BLaER1 (cell line): ENCODE results near the gene RNU7-1.
A peak's percentile ranks its signal among the peaks of the same experiment; 100 is the strongest.

Source experiments
- H3K27ac ChIP-seq: shearing (Covaris generic); formaldehyde crosslinking; 2 replicates; pipeline ENCODE4 v1.8.1; 2022
- H3K27me3 ChIP-seq: shearing (Covaris generic); formaldehyde crosslinking; 2 replicates; pipeline ENCODE4 v1.8.1; 2022
- H3K36me3 ChIP-seq: shearing (Covaris generic); formaldehyde crosslinking; 2 replicates; pipeline ENCODE4 v1.8.1; 2022
- H3K4me1 ChIP-seq: shearing (Covaris generic); formaldehyde crosslinking; 2 replicates; pipeline ENCODE4 v1.8.1; 2022
- H3K4me2 ChIP-seq: shearing (Covaris generic); formaldehyde crosslinking; 2 replicates; pipeline ENCODE4 v1.8.1; 2022
- H3K4me3 ChIP-seq: shearing (Covaris generic); formaldehyde crosslinking; 2 replicates; pipeline ENCODE4 v1.8.1; 2022
- H3K9ac ChIP-seq: shearing (Covaris generic); formaldehyde crosslinking; 2 replicates; pipeline ENCODE4 v1.8.1; 2022
- H3K9me3 ChIP-seq: shearing (Covaris generic); formaldehyde crosslinking; 2 replicates; pipeline ENCODE4 v1.8.1; 2022
- H4K20me1 ChIP-seq: shearing (Covaris generic); formaldehyde crosslinking; 2 replicates; pipeline ENCODE4 v1.8.1; 2022
- Cebpa-rat ChIP-seq: shearing (Covaris generic); IDR thresholded peaks from 2 replicates; pipeline ENCODE4 v1.8.1; 2022

Gene RNU7-1

GRCh38 chr12:6943722-6944380 lies at the start of gene RNU7-1, which contains the start of gene C12orf57:
RNU7-1 (plus strand) TSS chr12:6943816.
C12orf57 (plus strand) TSS chr12:6944022; CDS start chr12:6944122, 100 bp downstream.
- H4K20me1 ChIP-seq: no peaks in the 10 kb centered on the region
- H3K27ac ChIP-seq: peak within 1 kb of the TSS; percentile 95
- no peaks in the 10 kb centered on the region for H3K27me3 ChIP-seq
- peak within 1 kb of the TSS; percentile 82 for H3K4me3 ChIP-seq
- peaks cover 41% of the 10 kb centered on the region for H3K36me3 ChIP-seq
- H3K4me2 ChIP-seq: peak within 1 kb of the TSS; percentile 99
- H3K9ac ChIP-seq: peak within 1 kb of the TSS; percentile 95
- H3K4me1 ChIP-seq: peaks cover 65% of the 10 kb centered on the region
- no peak for TF ChIP-seq Cebpa-rat
- no peaks in the 10 kb centered on the region for H3K9me3 ChIP-seq

- Histone ChIP-seq H3K36me3 (no peaks in the 10 kb centered on the region), H3K27me3 (no peaks in the 10 kb centered on the region), H3K9ac (no peak overlapping the region), H3K4me3 (no peak overlapping the region), H3K4me2 (no peak overlapping the region), H3K9me3 (no peaks in the 10 kb centered on the region), H4K20me1 (no peaks in the 10 kb centered on the region), H3K27ac (no peak overlapping the region), H3K4me1 (peaks cover 20% of the 10 kb centered on the region)
- TF ChIP-seq Cebpa-rat: no peak
Measured at GRCh38 chr12:6894321-6894720, 49.3 kb upstream of the RNU7-1 start.

- H3K27me3 ChIP-seq: no peaks in the 10 kb centered on the region
- no peak overlapping the region for H3K27ac ChIP-seq
- no peaks in the 10 kb centered on the region for H3K36me3 ChIP-seq
- H3K9ac ChIP-seq: no peak overlapping the region
- no peak for TF ChIP-seq Cebpa-rat
- H3K4me3 ChIP-seq: no peak overlapping the region
- H3K4me1 ChIP-seq: peaks cover 10% of the 10 kb centered on the region
- H3K4me2 ChIP-seq: no peak overlapping the region
- no peaks in the 10 kb centered on the region for H4K20me1 ChIP-seq
- no peaks in the 10 kb centered on the region for H3K9me3 ChIP-seq
Measured at GRCh38 chr12:6896846-6897435, 46.7 kb upstream of the RNU7-1 start.

- Histone ChIP-seq H3K27ac (no peak overlapping the region), H3K4me2 (no peak overlapping the region), H3K4me1 (peaks cover 17% of the 10 kb centered on the region), H3K36me3 (no peaks in the 10 kb centered on the region), H3K4me3 (no peak overlapping the region), H3K9ac (no peak overlapping the region), H3K27me3 (no peaks in the 10 kb centered on the region), H4K20me1 (no peaks in the 10 kb centered on the region), H3K9me3 (no peaks in the 10 kb centered on the region)
- TF ChIP-seq Cebpa-rat: no peak
Measured at GRCh38 chr12:6899427-6899826, 44.2 kb upstream of the RNU7-1 start.

- Histone ChIP-seq H3K4me3 (no peak overlapping the region), H3K27me3 (no peaks in the 10 kb centered on the region), H4K20me1 (no peaks in the 10 kb centered on the region), H3K36me3 (no peaks in the 10 kb centered on the region), H3K4me2 (peak overlapping the region; percentile 10; the same call in 1 of the 2 replicates), H3K4me1 (peaks cover 19% of the 10 kb centered on the region), H3K9ac (no peak overlapping the region), H3K9me3 (no peaks in the 10 kb centered on the region), H3K27ac (no peak overlapping the region)
- no peak for TF ChIP-seq Cebpa-rat
Measured at GRCh38 chr12:6899837-6900519, 43.6 kb upstream of the RNU7-1 start.

- Histone ChIP-seq H3K4me3 (no peak overlapping the region), H3K9me3 (no peaks in the 10 kb centered on the region), H4K20me1 (no peaks in the 10 kb centered on the region), H3K27me3 (no peaks in the 10 kb centered on the region), H3K27ac (no peak overlapping the region), H3K36me3 (peaks cover 13% of the 10 kb centered on the region; the same call in 1 of the 2 replicates), H3K4me1 (peaks cover 26% of the 10 kb centered on the region), H3K9ac (no peak overlapping the region), H3K4me2 (no peak overlapping the region)
- TF ChIP-seq Cebpa-rat: no peak
Measured at GRCh38 chr12:6902448-6902847, 41.2 kb upstream of the RNU7-1 start.

- Histone ChIP-seq H3K9ac (no peak overlapping the region), H3K27me3 (no peaks in the 10 kb centered on the region), H3K27ac (no peak overlapping the region), H3K9me3 (no peaks in the 10 kb centered on the region), H4K20me1 (no peaks in the 10 kb centered on the region), H3K4me1 (peaks cover 26% of the 10 kb centered on the region), H3K4me3 (no peak overlapping the region), H3K36me3 (peaks cover 20% of the 10 kb centered on the region; the same call in 1 of the 2 replicates), H3K4me2 (peak overlapping the region; percentile 99)
- no peak for TF ChIP-seq Cebpa-rat
Measured at GRCh38 chr12:6903722-6904121, 39.9 kb upstream of the RNU7-1 start.

- H4K20me1 ChIP-seq: no peaks in the 10 kb centered on the region
- H3K9me3 ChIP-seq: no peaks in the 10 kb centered on the region
- H3K4me1 ChIP-seq: peaks cover 25% of the 10 kb centered on the region
- H3K4me3 ChIP-seq: peak within 1 kb of the TSS; percentile 74
- H3K27ac ChIP-seq: peak within 1 kb of the TSS; percentile 60
- no peak; the same call in 1 of the 2 replicates for TF ChIP-seq Cebpa-rat
- H3K4me2 ChIP-seq: peak within 1 kb of the TSS; percentile 99
- no peaks in the 10 kb centered on the region for H3K27me3 ChIP-seq
- H3K9ac ChIP-seq: peak within 1 kb of the TSS; percentile 75
- peaks cover 20% of the 10 kb centered on the region; the same call in 1 of the 2 replicates for H3K36me3 ChIP-seq
Measured at GRCh38 chr12:6904280-6905276, 39.0 kb upstream of the RNU7-1 start, which contains the start of gene LRRC23. LRRC23 (plus strand) TSS chr12:6904822; CDS start chr12:6905634, 812 bp downstream.
